ENCODE data around the gene RABGAP1L. TPM values are rescaled to one million over a fixed set of nuclear protein-coding genes. Genes with fewer than 3 reads are reported as not detected.

The RABGAP1L gene
- total and polyA plus RNA-seq, 10 of the 15 experiments (the other 5 are each of a cell fraction or from before 2014, with no cell fraction given): 5.8 to 194 (median 113) TPM

DNA sequence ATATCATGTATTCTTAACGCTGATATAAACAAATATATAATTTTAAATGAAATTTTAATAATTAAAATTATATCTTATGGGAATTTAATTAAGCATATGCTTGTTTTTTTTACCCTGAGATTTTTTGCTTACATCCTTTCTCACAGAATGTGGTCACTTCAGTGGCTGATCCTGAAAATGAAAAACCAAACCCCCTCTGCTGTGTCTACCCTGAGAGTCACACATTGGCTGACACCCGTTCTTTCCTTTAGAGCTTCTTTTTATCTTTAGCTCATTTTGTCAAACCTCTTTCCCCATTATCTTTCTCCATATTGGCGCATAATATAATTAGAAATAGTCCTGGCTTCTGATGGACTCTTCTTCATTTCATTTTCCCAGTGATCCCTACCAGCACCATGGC is 829.7 kb downstream of the RABGAP1L start:
- FAIRE-seq: no peak
- intact Hi-C loops (cut with micrococcal nuclease; ENCODE audit: unreplicated experiment): no loop called here
- Histone ChIP-seq H3K27ac (ENCODE audit: control insufficient read depth, insufficient read depth) (peak overlapping the region; percentile 73), H3K4me2 (ENCODE audit: control insufficient read depth, insufficient read depth) (peak overlapping the region; percentile 50; the same call in 1 of the 2 replicates), H3K4me1 (ENCODE audit: control insufficient read depth, insufficient read depth, low read length) (peaks cover 17% of the 10 kb centered on the region), H3K79me2 (ENCODE audit: control insufficient read depth, insufficient read depth, low read length) (no peaks in the 10 kb centered on the region), H3K36me3 (ENCODE audit: control insufficient read depth in 2 of 2, insufficient read depth in 2 of 2, low read length in 1 of 2) (no peaks in the 10 kb centered on the region; a peak in 1 of 4 replicates), H4K20me1 (ENCODE audit: control insufficient read depth, insufficient read depth) (no peaks in the 10 kb centered on the region), H3K4me3 (peak overlapping the region; percentile 1; the same call in 1 of the 2 replicates), H3K9me3 (replicated peaks; ENCODE audit: control insufficient read depth, insufficient read depth, low read length) (no peaks in the 10 kb centered on the region), H3K27me3 (replicated peaks in 1 of 2; ENCODE audit: control insufficient read depth in 2 of 2, insufficient read depth in 2 of 2, low read length in 1 of 2) (no peaks in the 10 kb centered on the region), H2AFZ (ENCODE audit: control insufficient read depth, low read depth, low read length) (no peak overlapping the region), H3K9ac (ENCODE audit: control insufficient read depth, insufficient read depth, low read length) (no peak overlapping the region)
- in situ Hi-C loops (cut with MboI): no loop called here
- DNase-seq (ENCODE audit: low read depth, low spot score): no peak
- WGBS (ENCODE audit: insufficient coverage, insufficient replicate concordance, low lambda C conversion rate, missing lambda C conversion rate): 3% methylated on average over 3 of the region's 3 CpGs
- TF ChIP-seq RUNX3 (IDR thresholded peaks at IDR 0.05; ENCODE audit: low read length) (peak; percentile 69), IKZF2 (IDR thresholded peaks at IDR 0.05) (0 out of 4 replicates have a peak, but pooled peaks of 1 of the 2 experiments have one; percentile 21), SIN3A (IDR thresholded peaks at IDR 0.05; ENCODE audit: low read depth, low read length) (no peak)
- CTCF ChIA-PET: interaction anchor here (0.8 to 2.4 kb wide), 13 partner anchors 9 to 114 kb away, joined by 3 to 21 read pairs (median 4); no protein-coding TSS in a partner anchor
- SMC1A ChIA-PET (ENCODE audit: uncharacterized antibody, unreplicated experiment): interaction anchor here (0.5 to 2.4 kb wide), 27 partner anchors 10 to 219 kb away, joined by 3 to 24 read pairs (median 4); partner anchors contain the start of gene CACYBP
- BruUV-seq (replicated peaks): no TSS peak
- RAD21 ChIA-PET (ENCODE audit: unreplicated experiment): interaction anchor here (0.6 to 1.9 kb wide), 18 partner anchors 8 to 726 kb away, joined by 3 to 12 read pairs (median 4); partner anchors contain the start of genes CACYBP and MRPS14
- ATAC-seq: peak; percentile 72
- POLR2A ChIA-PET: interaction anchor here (0.8 to 1.5 kb wide), 5 partner anchors 12 to 189 kb away, joined by 3 to 4 read pairs (median 3); partner anchors contain the start of gene MRPS14

- BruUV-seq (replicated peaks): no TSS peak
- in situ Hi-C loops (cut with MboI) (loop anchor here (10.0 kb wide), 1 partner anchor 725 kb away; no protein-coding TSS in a partner anchor), intact Hi-C loops (cut with micrococcal nuclease; ENCODE audit: unreplicated experiment) (loop anchor here (10.0 kb wide), 2 partner anchors 725 to 1165 kb away; partner anchors contain the start of genes CENPL and DARS2)
- RAD21 ChIA-PET (ENCODE audit: unreplicated experiment): interaction anchor here (0.6 to 1.9 kb wide), 18 partner anchors 8 to 727 kb away, joined by 3 to 12 read pairs (median 4); partner anchors contain the start of genes CACYBP and MRPS14
- H3K27ac ChIP-seq (ENCODE audit: control insufficient read depth, insufficient read depth): peak overlapping the region; percentile 73; the same call in 1 of the 2 replicates
- ATAC-seq: no peak
- H3K36me3 ChIP-seq (ENCODE audit: control insufficient read depth in 2 of 2, insufficient read depth in 2 of 2, low read length in 1 of 2): peaks cover 0 to 3% of the 10 kb centered on the region in 2 experiments; a peak in 2 of 4 replicates
- POLR2A ChIA-PET: interaction anchor here (0.8 to 1.8 kb wide), 6 partner anchors 11 to 190 kb away, joined by 3 to 6 read pairs (median 3); partner anchors contain the start of gene MRPS14
- H3K4me3 ChIP-seq: peak overlapping the region; percentile 1; the same call in 1 of the 2 replicates
- no peaks in the 10 kb centered on the region for H3K79me2 ChIP-seq (ENCODE audit: control insufficient read depth, insufficient read depth, low read length)
- H3K4me1 ChIP-seq (ENCODE audit: control insufficient read depth, insufficient read depth, low read length): peaks cover 17% of the 10 kb centered on the region
- H3K9ac ChIP-seq (ENCODE audit: control insufficient read depth, insufficient read depth, low read length): no peak overlapping the region
- H3K27me3 ChIP-seq (replicated peaks in 1 of 2; ENCODE audit: control insufficient read depth in 2 of 2, insufficient read depth in 2 of 2, low read length in 1 of 2): no peaks in the 10 kb centered on the region
- H3K9me3 ChIP-seq (replicated peaks; ENCODE audit: control insufficient read depth, insufficient read depth, low read length): no peaks in the 10 kb centered on the region
- 71% methylated on average over 5 of the region's 5 CpGs for WGBS (ENCODE audit: insufficient coverage, insufficient replicate concordance, low lambda C conversion rate, missing lambda C conversion rate)
- no peak for DNase-seq (ENCODE audit: low read depth, low spot score)
- no peak overlapping the region for H2AFZ ChIP-seq (ENCODE audit: control insufficient read depth, low read depth, low read length)
- no peak for FAIRE-seq
- CTCF ChIA-PET: interaction anchor here (0.8 to 2.4 kb wide), 14 partner anchors 9 to 115 kb away, joined by 3 to 21 read pairs (median 4); no protein-coding TSS in a partner anchor
- SMC1A ChIA-PET (ENCODE audit: uncharacterized antibody, unreplicated experiment): interaction anchor here (0.5 to 2.4 kb wide), 27 partner anchors 10 to 219 kb away, joined by 3 to 24 read pairs (median 4); partner anchors contain the start of gene CACYBP
- H4K20me1 ChIP-seq (ENCODE audit: control insufficient read depth, insufficient read depth): no peaks in the 10 kb centered on the region
- H3K4me2 ChIP-seq (ENCODE audit: control insufficient read depth, insufficient read depth): peak overlapping the region; percentile 70
- TF ChIP-seq PAX8 (IDR thresholded peaks at IDR 0.05) (no peak), HDAC2 (IDR thresholded peaks at IDR 0.05) (no peak), IKZF2 (IDR thresholded peaks at IDR 0.05) (no peak), CBX5 (IDR thresholded peaks at IDR 0.05; ENCODE audit: low read depth) (no peak), WRNIP1 (IDR thresholded peaks at IDR 0.05; ENCODE audit: borderline replicate concordance, low read depth, low read length) (no peak), ATF7 (IDR thresholded peaks at IDR 0.05; ENCODE audit: low read depth) (no peak), ZNF24 (IDR thresholded peaks at IDR 0.05) (no peak), NFYA (IDR thresholded peaks at IDR 0.05; ENCODE audit: borderline replicate concordance, low read depth, low read length) (no peak), USF1 (IDR thresholded peaks at IDR 0.05; ENCODE audit: borderline replicate concordance, extremely low read length, insufficient read depth, low read depth, low read length) (no peak), SKIL (IDR thresholded peaks at IDR 0.05; ENCODE audit: low read depth, poor library complexity, severe bottlenecking) (no peak), CREB1 (IDR thresholded peaks at IDR 0.05; ENCODE audit: low read depth) (no peak)
Measured at GRCh38 chr1:174989536-174990220, 830.4 kb downstream of the RABGAP1L start.

Data from GM12878 (cell line).